H9 (cell line): Measurements from ENCODE around the gene ARHGDIA. TPM values are rescaled to one million over a fixed set of nuclear protein-coding genes. Genes with fewer than 3 reads are reported as not detected.

Source experiments
- DNase-seq: peaks from one replicate; pipeline ENCODE4 v3.0.0-alpha.2; 2017
- H2AFZ ChIP-seq: one replicate; pipeline ENCODE4 v1.6.1; 2013; ENCODE audit warnings: mild to moderate bottlenecking, low read length, control low read depth, moderate library complexity
- H2AK5ac ChIP-seq: 2 replicates; pipeline ENCODE4 v1.6.1; 2013; ENCODE audit warnings: low read length, control low read depth, mixed read lengths; ENCODE audit not compliant: insufficient read length
- H2BK120ac ChIP-seq: one replicate; pipeline ENCODE4 v1.6.1; 2013; ENCODE audit warnings: low read depth, mild to moderate bottlenecking, low read length, control low read depth, inconsistent platforms; ENCODE audit not compliant: poor library complexity, severe bottlenecking
- H2BK12ac ChIP-seq: 2 replicates; pipeline ENCODE4 v1.6.1; 2013; ENCODE audit warnings: low read length, control low read depth, mixed read lengths, low read depth; ENCODE audit not compliant: insufficient read length
- H2BK15ac ChIP-seq: 2 replicates; pipeline ENCODE4 v1.6.1; 2013; ENCODE audit warnings: low read depth, low read length, control low read depth
- H2BK20ac ChIP-seq: one replicate; pipeline ENCODE4 v1.6.1; 2013; ENCODE audit warnings: low read depth, mild to moderate bottlenecking, low read length, control low read depth, inconsistent platforms; ENCODE audit not compliant: poor library complexity, severe bottlenecking
- H2BK5ac ChIP-seq: 2 replicates; pipeline ENCODE4 v1.6.1; 2013; ENCODE audit warnings: low read length, control low read depth, mixed read lengths; ENCODE audit not compliant: insufficient read length
- H3K14ac ChIP-seq: 2 replicates; pipeline ENCODE4 v1.6.1; 2013; ENCODE audit warnings: low read length, control low read depth; ENCODE audit not compliant: insufficient read depth
- H3K18ac ChIP-seq: 2 replicates; pipeline ENCODE4 v1.6.1; 2013; ENCODE audit warnings: low read depth, mild to moderate bottlenecking, mixed read lengths, low read length, control low read depth; ENCODE audit not compliant: insufficient read length
- H3K23ac ChIP-seq: 2 replicates; pipeline ENCODE4 v1.6.1; 2013; ENCODE audit warnings: low read length, control low read depth, mixed read lengths, low read depth; ENCODE audit not compliant: insufficient read length
- H3K23me2 ChIP-seq: 2 replicates; pipeline ENCODE4 v1.6.1; 2013; ENCODE audit warnings: low read depth, mild to moderate bottlenecking, mixed read lengths, low read length, control low read depth; ENCODE audit not compliant: insufficient read length, poor library complexity, severe bottlenecking
- H3K27ac ChIP-seq: 2 replicates; pipeline ENCODE4 v1.5.1; 2013; ENCODE audit warnings: low read length, control low read depth, mixed read lengths, low read depth; ENCODE audit not compliant: insufficient read length
- H3K27me3 ChIP-seq: 2 replicates; pipeline ENCODE4 v1.6.1; 2013; ENCODE audit warnings: low read length, control low read depth, inconsistent platforms; ENCODE audit not compliant: insufficient read depth
- H3K4ac ChIP-seq: 2 replicates; pipeline ENCODE4 v1.6.1; 2013; ENCODE audit warnings: low read depth, mild to moderate bottlenecking, control low read depth, inconsistent platforms, low read length, moderate library complexity
- H3K4me1 ChIP-seq: 2 replicates; pipeline ENCODE4 v1.6.1; 2013; ENCODE audit warnings: low read length, control low read depth, inconsistent platforms; ENCODE audit not compliant: insufficient read depth
- H3K4me2 ChIP-seq: 2 replicates; pipeline ENCODE4 v1.6.1; 2013; ENCODE audit warnings: low read length, control low read depth, mixed read lengths; ENCODE audit not compliant: insufficient read length, insufficient read depth
- H3K56ac ChIP-seq: 2 replicates; pipeline ENCODE4 v1.6.1; 2013; ENCODE audit warnings: low read depth, mild to moderate bottlenecking, mixed read lengths, low read length, control low read depth; ENCODE audit not compliant: insufficient read length
- H3K79me1 ChIP-seq: 2 replicates; pipeline ENCODE4 v1.6.1; 2013; ENCODE audit warnings: low read depth, mild to moderate bottlenecking, moderate library complexity, low read length, control low read depth, inconsistent platforms; ENCODE audit not compliant: insufficient read depth, poor library complexity, severe bottlenecking
- H3K79me2 ChIP-seq: 2 replicates; pipeline ENCODE4 v1.6.1; 2013; ENCODE audit warnings: low read length, control low read depth, inconsistent platforms; ENCODE audit not compliant: insufficient read depth
- H3K9ac ChIP-seq: 2 replicates; pipeline ENCODE4 v1.6.1; 2013; ENCODE audit warnings: low read length, control low read depth, mixed read lengths; ENCODE audit not compliant: insufficient read length; ENCODE audit errors: extremely low read depth
- H3K9me3 ChIP-seq: one replicate; pipeline ENCODE4 v1.6.1; 2013; ENCODE audit warnings: low read depth, low read length, inconsistent platforms; ENCODE audit not compliant: control insufficient read depth
- H3T11ph ChIP-seq: one replicate; pipeline ENCODE4 v1.6.1; 2013; ENCODE audit warnings: mild to moderate bottlenecking, low read length, control low read depth, inconsistent platforms
- H4K20me1 ChIP-seq: one replicate; pipeline ENCODE4 v1.6.1; 2013; ENCODE audit not compliant: control insufficient read depth, insufficient read length, insufficient read depth
- H4K5ac ChIP-seq: 2 replicates; pipeline ENCODE4 v1.6.1; 2013; ENCODE audit warnings: low read depth, mild to moderate bottlenecking, mixed read lengths, low read length, control low read depth; ENCODE audit not compliant: insufficient read length
- H4K8ac ChIP-seq: replicated peaks from 2 replicates; pipeline ENCODE4 v1.6.1; 2013; ENCODE audit warnings: low read length, control low read depth, mixed read lengths, low read depth; ENCODE audit not compliant: insufficient read length
- H4K91ac ChIP-seq: 2 replicates; pipeline ENCODE4 v1.6.1; 2013; ENCODE audit warnings: low read depth, mild to moderate bottlenecking, moderate library complexity, mixed read lengths, low read length, control low read depth; ENCODE audit not compliant: insufficient read length
- H3K27ac Mint-ChIP-seq, 3 experiments: 2 replicates in 2 of 3; 3 replicates in 1 of 3; pipeline ENCODE4 v1.8.0; 2020 to 2021; ENCODE audit warnings: mixed read lengths in 3 of 3, mild to moderate bottlenecking in 1 of 3, moderate library complexity in 1 of 3
- H3K27me3 Mint-ChIP-seq: 2 replicates; pipeline ENCODE4 v1.8.0; 2021; ENCODE audit warnings: low read depth, mild to moderate bottlenecking, moderate library complexity, mixed read lengths
- H3K36me3 Mint-ChIP-seq, 3 experiments: 2 replicates in 2 of 3; 3 replicates in 1 of 3; pipeline ENCODE4 v1.8.0; 2020 to 2021; ENCODE audit warnings: low read depth in 3 of 3, mixed read lengths in 3 of 3; ENCODE audit not compliant: insufficient read depth in 1 of 3
- H3K4me1 Mint-ChIP-seq, 2 experiments: 2 replicates each; pipeline ENCODE4 v1.8.0; 2020; ENCODE audit warnings: mixed read lengths in 2 of 2
- H3K4me3 Mint-ChIP-seq, 2 experiments: 2 replicates in 1 of 2; 3 replicates in 1 of 2; pipeline ENCODE4 v1.8.0; 2020 to 2021; ENCODE audit warnings: mild to moderate bottlenecking in 2 of 2, mixed read lengths in 2 of 2, moderate library complexity in 1 of 2
- H3K9me3 Mint-ChIP-seq, 2 experiments: 2 replicates in 1 of 2; 3 replicates in 1 of 2; pipeline ENCODE4 v1.8.0; 2020; ENCODE audit warnings: mild to moderate bottlenecking in 2 of 2, mixed read lengths in 2 of 2, moderate library complexity in 1 of 2
- WGBS: extraction: QIAGEN DNeasy Blood & Tissue Kit; methylation state at CpG from one replicate; pipeline ENCODE4 v1.1.7; 2013; ENCODE audit warnings: missing lambda C conversion rate, low lambda C conversion rate, mixed read lengths; ENCODE audit not compliant: insufficient read length; ENCODE audit errors: extremely low coverage; 5-methylcytosine and 5-hydroxymethylcytosine counted together
- total RNA-seq: library from RNA; stranded (reverse); gene quantifications from 2 replicates; pipeline ENCODE4 v1.2.1, GENCODE V29; 2021
- TF ChIP-seq, protein P1 (sequence below): fragments of 200-600 bp; sonication (generic); conservative IDR thresholded peaks from 3 replicates; pipeline ENCODE4 v1.8.0; 2021; ENCODE audit warnings: antibody characterized with exemption, mild to moderate bottlenecking

The ARHGDIA gene
- total RNA-seq, 1 experiment from 2014 or later = 247 TPM

DNA sequence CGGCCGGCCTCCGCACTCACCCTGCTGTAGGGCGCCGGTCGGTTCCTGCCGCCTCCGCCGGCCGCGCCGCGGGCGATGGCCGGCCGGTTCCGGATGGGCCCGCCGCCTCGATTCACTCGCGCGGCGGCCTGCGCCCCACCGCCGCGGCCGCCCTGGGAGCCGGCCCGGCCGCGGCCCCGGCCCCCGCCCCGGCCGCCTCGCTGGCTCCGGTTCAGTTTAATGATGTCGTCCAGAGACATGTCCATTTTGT, 20.1 kb upstream of the ARHGDIA start:
- no peak overlapping the region for H2BK12ac ChIP-seq
- DNase-seq = no peak
- H3K4me1 ChIP-seq = no peaks in the 10 kb centered on the region
- Mint-ChIP-seq H3K4me1 (peaks cover 3 to 16% of the 10 kb centered on the region in 2 experiments; a peak in 3 of 4 replicates), H3K27me3 (no peaks in the 10 kb centered on the region), H3K4me3 (peak overlapping the region; percentile 89 to 96), H3K27ac (peak overlapping the region; percentile 98 to 99 (median 98)), H3K9me3 (no peaks in the 10 kb centered on the region), H3K36me3 (peaks cover 39 to 63% (median 59%) of the 10 kb centered on the region in 3 experiments)
- no peak overlapping the region for H3K4me2 ChIP-seq
- no peak overlapping the region for H3K27ac ChIP-seq
- H3K18ac ChIP-seq = no peak overlapping the region
- H4K91ac ChIP-seq = no peak overlapping the region
- no peak overlapping the region for H2BK5ac ChIP-seq
- TF ChIP-seq, protein P1, sequence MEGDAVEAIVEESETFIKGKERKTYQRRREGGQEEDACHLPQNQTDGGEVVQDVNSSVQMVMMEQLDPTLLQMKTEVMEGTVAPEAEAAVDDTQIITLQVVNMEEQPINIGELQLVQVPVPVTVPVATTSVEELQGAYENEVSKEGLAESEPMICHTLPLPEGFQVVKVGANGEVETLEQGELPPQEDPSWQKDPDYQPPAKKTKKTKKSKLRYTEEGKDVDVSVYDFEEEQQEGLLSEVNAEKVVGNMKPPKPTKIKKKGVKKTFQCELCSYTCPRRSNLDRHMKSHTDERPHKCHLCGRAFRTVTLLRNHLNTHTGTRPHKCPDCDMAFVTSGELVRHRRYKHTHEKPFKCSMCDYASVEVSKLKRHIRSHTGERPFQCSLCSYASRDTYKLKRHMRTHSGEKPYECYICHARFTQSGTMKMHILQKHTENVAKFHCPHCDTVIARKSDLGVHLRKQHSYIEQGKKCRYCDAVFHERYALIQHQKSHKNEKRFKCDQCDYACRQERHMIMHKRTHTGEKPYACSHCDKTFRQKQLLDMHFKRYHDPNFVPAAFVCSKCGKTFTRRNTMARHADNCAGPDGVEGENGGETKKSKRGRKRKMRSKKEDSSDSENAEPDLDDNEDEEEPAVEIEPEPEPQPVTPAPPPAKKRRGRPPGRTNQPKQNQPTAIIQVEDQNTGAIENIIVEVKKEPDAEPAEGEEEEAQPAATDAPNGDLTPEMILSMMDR = no peak
- no peaks in the 10 kb centered on the region for H3K27me3 ChIP-seq
- H4K8ac ChIP-seq = no peak overlapping the region
- H3K4ac ChIP-seq = no peak overlapping the region
- H2AFZ ChIP-seq = no peak overlapping the region
- H2BK20ac ChIP-seq = no peak overlapping the region
- no peaks in the 10 kb centered on the region for H4K20me1 ChIP-seq
- peak overlapping the region; percentile 68; the same call in 1 of the 2 replicates for H3K14ac ChIP-seq
- no peak overlapping the region for H3T11ph ChIP-seq
- no peak overlapping the region for H2BK15ac ChIP-seq
- H3K23me2 ChIP-seq = peaks cover 7% of the 10 kb centered on the region
- peaks cover 17% of the 10 kb centered on the region; the same call in 1 of the 2 replicates for H3K79me2 ChIP-seq
- H3K79me1 ChIP-seq = peaks cover 24% of the 10 kb centered on the region
- no CpG with 5 or more reads among the region's 40 CpGs for WGBS
- H2AK5ac ChIP-seq = no peak overlapping the region
- no peak overlapping the region for H3K56ac ChIP-seq
- no peaks in the 10 kb centered on the region for H3K9me3 ChIP-seq
- peak overlapping the region; percentile 83 for H3K9ac ChIP-seq
- H4K5ac ChIP-seq = no peak overlapping the region
- no peak overlapping the region for H3K23ac ChIP-seq
- no peak overlapping the region for H2BK120ac ChIP-seq
